ENCODE data around the gene PLCB4.
"Not testable (repeated sequence)": the region's sequence is repeated elsewhere in the genome, so short reads cannot be mapped to it uniquely, and the experiment has no call there.

The PLCB4 gene

DNA sequence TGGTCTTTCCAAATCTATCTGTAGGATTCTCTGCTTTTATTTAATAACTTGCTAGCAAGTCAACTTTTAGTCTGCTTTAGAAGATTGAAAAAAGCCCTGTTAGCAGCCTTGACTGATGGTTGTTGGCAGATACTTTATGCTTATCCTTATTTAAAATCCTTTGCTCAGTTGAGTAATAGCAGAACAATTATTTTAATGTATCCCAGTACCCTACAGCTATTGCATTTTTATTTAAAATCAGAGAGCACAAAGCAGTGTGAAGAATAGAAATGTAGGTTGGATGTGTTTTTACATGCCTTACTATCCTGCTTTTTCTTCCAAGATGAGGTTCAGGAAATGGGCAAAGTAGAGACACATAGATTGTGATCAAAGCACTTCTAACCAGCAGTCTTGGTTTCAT lies 298.4 kb downstream of the PLCB4 start:
- no peak for DNase-seq (ENCODE audit: low spot score)

DNA sequence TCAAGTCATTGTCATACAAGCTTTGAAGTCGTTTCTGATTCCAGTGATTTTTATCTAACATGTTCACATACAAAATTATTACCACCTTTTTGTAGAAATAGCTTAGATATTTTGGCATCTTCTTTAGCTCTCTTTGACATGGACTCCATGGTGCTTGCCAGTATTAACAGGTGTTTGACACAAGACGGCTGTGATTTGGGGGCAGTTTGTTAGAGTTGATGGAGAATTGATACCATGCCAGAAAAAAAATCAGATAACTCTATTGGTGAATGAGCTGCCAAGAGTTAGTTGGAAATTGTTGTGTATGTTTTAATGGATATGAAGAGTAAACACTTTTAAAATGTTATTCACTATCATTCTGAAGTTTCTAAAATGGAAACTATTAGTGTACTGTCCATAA lies 298.9 kb downstream of the PLCB4 start:
- DNase-seq (ENCODE audit: low spot score): no peak

DNA sequence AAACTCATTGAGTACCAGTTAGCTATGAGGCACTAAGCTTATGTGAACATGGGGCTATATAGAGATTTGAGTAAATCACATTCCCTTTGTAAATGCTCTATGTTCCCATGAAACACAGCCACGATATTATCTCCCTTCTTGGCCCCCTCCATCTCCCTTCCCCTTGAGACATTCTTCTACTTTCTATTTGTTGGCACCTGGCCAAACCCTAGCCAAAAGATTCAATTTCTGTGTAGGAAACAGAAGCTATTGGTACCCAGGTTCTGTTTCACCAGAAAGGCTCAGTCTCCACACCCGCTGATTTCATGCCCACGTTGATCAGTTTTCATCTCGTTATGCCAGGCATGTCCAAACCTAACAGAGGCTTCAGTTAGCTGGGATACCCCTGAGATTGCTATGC lies 300.0 kb downstream of the PLCB4 start:
- DNase-seq (ENCODE audit: low spot score): no peak

DNA sequence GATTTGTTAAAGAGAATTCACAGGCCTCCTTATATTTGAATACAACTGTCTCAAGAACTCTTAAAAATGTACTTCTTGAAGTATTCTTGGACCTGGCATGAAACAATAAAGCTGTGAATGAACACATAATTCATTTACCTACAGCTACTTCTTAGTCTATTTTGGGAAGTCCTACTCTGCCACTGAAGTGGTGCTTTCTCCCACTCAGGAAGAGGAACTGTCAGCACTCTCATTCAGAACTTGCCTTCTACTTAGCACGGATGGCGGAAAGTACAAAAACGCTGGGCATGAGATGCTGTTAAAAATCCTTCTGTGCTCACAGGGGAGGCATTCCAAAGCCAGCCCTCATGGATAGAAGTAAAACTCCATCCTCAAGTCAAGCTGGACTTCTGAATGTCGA lies 300.7 kb downstream of the PLCB4 start:
- DNase-seq (ENCODE audit: low spot score): no peak

DNA sequence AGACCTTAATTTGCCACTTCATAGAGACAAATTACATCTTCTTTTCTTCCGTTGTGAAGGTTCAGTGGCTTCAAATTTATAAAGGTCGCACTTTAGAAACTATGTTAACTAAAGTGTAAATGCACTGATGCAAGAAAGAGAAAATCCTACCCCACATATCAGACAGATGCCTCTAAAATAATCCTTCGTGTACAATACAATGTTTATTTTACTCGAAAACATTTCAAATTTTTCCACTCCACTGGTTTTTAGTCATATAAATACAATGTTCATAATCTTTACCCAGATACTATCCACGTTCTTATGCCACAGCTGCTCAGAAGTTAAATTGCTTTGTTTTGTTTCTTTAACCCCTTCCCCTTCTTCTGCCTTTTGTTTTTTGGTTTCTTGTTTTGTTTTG lies 305.2 kb downstream of the PLCB4 start:
- DNase-seq (ENCODE audit: low spot score): no peak

DNA sequence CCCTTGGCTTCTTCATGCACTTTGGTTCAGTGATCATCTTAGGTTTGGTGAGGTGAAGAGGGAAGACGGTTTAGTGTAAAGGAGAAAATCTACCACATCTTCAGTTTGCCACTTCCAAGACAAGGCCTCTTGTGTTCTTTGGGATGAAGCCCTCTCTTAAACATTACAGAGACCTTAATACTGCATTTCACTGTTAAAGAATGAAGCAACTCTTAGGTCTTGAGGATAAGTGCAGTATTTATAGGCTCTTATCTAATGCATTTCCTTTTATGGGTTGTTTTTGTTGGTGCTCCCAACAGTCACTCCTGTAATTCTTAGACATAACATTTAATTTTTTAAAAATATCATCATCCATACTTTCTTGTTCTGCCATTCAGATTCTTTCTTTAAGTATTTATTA lies 305.6 kb downstream of the PLCB4 start:
- DNase-seq (ENCODE audit: low spot score): no peak

DNA sequence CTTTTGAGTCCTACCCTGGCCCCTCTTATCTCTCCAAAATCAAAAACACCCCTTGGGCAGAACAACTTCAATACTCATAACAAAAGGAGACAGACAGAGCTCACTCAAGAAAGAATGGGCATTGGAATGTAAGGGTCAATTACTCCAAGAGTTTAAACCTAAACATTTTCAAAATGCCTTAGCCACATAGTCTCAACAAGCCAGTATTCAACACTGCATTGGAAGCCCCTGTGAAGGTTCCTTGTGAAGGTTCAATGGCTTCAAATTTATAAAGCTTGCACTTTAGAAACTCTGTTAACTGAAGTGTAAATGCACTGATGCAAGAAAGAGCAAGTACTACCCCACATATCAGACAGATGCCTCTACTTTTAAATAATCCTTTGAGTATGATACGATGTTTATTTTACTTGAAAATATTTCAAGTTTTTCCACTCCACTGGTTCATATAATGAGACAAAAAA lies 306.4 kb downstream of the PLCB4 start:
- DNase-seq (ENCODE audit: low spot score): no peak

DNA sequence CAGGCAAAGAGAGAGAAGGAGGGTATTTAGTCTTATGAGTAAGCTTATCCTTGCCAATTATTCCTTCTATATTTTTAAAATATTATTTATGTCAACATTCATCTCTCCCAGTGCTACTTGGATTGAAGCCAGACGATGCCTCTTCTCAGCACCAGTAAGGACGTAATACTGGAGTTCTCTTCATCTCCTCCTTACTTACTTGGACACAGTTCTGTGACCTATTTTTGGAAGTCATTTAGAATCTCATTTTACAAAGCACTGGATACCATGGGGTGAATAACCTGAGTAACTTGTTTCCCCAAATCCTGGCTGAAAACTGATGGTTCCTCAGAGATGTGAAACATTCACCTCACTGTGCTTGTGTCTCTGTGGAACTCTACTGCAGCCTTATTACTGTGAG lies 308.1 kb downstream of the PLCB4 start:
- no peak for DNase-seq (ENCODE audit: low spot score)

DNA sequence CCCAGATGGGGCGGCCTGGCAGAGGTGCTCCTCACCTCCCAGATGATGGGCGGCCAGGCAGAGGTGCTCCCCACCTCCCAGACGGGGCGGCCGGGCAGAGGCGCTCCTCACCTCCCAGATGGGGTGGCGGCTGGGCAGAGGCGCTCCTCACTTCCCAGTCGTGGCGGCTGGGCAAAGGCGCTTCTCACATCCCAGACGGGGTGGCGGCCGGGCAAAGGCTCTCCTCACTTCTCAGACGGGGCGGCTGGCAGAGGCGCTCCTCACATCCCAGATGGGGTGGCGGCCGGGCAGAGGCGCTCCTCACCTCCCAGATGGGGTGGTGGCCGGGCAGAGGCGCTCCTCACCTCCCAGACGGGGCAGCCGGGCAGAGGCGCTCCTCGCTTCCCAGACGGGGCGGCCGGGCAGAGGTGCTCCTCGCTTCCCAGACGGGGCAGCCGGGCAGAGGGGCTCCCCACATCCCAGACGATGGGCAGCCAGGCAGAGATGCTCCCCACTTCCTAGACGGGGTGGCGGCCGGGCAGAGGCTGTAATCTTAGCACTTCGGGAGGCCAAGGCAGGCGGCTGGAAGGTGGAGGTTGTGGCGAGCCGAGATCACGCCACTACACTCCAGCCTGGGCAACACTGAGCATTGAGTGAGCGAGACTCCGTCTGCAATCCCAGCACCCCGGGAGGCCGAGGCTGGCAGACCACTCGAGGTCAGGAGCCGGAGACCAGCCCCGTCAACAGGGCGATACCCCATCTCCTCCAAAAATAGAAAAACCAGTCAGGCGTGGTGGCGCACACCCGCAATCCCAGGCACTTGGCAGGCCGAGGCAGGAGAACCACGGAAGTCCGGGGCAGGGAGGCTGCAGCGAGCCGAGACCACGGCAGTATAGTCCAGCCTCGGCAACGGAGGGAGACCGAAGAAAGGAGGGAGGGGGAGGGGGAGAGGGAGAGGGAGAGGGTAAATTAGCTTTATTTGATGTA lies 316.7 kb downstream of the PLCB4 start:
- DNase-seq (ENCODE audit: low spot score): not testable (repeated sequence)

DNA sequence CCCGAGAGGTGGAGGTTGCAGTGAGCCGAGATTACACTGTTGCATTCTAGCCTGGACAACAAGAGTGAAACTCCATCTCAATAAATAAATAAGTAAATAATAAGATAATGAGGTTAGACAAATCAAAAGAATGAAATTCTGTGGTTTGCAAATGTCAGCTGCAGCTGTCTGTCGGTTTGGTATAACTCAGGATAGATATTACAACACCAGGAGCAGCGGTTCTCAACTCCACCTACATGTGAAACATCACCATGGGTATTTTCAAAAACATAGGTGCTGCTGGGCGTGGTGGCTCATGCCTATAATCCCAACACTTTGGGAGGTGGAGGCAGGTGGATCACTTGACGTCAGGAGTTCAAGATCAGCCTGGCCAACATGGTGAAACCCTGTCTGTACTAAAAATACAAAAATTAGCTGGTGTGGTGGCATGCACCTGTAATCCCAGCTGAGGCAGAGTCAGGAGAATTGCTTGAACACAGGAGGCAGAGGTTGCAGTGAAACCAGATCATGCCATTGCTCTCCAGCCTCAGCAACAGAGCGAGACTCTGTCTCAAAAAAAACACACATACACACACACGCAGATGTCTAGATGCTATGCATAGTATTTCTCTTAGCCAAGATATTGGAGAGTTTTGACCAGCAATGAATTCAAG lies 319.4 kb downstream of the PLCB4 start:
- DNase-seq (ENCODE audit: low spot score): no peak

DNA sequence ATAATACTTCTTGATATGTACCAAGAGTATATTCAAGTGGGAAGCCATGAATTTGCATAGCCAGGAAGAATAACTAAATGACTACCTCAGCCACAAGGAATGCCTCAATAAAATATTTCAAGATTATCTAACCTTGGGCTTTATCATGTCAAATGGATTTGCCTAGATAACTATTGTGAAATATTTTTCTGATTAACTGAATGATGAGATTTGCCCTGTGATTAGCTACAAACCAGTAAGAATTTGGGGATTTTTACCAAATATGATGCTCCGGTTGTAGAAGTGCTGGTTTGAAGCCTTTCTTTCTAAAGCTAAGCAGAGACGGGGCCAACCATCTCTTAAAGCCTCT lies 319.9 kb downstream of the PLCB4 start:
- DNase-seq (ENCODE audit: low spot score): no peak

DNA sequence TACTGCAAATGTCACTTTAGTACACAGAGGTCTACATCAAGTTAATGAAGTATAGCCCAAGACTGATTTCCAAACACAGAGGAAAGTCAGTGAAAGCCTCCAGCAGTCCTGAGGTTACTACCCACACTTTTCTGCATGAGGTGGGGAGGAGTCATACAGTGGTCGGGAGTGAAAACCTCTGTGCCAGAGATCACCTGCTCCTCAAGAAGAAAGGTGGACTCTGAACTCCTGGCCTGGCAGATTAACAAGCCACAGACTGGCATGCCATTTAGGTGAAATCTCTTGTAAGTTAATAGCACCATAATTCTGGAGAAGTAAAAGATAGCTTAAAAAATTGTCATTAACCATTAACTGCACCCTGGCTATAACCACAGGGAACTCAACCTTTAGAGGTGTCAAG lies 320.5 kb downstream of the PLCB4 start:
- DNase-seq (ENCODE audit: low spot score): no peak

DNA sequence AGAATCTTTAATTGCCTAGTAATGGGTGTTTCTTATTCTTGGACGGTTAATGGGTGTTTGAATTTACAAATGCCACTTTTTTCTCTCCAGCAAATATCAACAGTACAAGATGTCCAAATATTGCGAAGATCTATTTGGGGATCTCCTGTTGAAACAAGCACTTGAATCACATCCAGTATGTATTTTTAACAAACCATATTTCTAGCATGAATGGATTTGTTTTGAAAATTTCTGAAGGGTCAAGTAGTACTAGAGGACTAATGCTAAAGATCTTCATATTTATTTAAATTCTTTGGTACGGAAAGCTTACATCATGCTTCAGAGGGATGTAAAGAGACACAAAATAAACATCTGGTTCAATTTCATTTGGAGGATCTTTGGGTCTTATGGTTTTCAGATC lies 321.6 kb downstream of the PLCB4 start:
- no peak for DNase-seq (ENCODE audit: low spot score)

DNA sequence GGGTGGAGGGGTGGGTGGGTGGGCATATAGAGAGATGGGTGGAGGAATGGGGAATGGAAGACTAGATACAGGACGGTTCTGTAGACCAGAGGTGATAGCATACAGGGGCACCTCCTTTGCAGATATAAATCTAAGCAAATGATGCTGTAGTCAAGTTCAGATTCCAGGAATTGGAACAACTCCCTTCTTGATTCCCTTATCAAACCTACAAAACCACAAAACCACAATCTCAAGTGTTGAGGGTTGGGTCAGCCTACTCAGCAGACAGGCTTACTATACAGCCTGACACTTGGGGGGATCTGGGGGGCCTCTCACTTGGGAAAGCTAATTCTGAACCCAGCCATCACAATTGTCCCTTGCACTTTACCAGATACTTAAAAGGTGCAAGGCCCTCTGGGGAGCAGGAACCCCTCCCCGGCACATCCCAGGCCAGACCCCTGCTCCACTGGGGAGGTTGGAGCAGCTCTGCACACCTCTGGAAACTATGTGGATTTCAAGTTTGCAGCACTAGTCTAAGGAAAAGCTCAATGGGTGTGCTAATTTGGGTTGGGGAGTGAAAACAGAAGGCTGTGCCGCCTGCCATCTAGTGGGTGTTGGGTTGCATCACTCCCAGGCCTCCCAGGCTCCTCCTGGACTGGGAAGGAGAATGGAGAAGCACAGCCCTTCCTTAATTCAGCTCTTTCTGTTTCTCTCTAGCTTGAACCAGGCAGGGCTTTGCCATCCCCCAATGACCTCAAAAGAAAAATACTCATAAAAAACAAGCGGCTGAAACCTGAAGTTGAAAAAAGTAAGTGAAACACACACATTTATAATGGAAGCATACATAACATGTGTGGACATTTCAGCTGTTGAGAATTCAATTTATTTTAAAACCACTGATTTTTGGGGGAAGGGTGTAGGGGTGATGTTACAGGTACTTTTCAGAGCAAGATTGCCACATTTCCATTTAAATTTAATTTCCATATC lies 324.3 kb downstream of the PLCB4 start:
- DNase-seq (ENCODE audit: low spot score): peak; percentile 41

DNA sequence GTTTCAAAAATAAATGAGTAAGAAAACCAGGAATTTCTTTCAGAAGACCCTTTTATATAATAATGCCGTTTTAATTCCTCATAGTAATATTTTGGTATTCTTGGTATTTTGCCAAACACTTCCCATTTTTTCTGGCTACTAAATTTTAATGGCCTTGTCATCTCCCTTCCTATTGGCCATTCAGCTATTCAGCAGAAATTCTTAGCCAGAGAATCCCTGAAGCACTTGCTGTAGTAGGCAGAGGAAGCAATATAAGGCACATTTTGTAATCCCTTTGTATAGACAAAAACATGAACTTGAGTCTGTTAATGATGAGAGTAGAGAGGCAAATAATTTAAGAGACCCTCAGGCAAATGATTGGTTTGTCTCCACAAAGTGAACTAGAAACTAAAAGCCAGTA lies 327.1 kb downstream of the PLCB4 start:
- DNase-seq (ENCODE audit: low spot score): no peak

DNA sequence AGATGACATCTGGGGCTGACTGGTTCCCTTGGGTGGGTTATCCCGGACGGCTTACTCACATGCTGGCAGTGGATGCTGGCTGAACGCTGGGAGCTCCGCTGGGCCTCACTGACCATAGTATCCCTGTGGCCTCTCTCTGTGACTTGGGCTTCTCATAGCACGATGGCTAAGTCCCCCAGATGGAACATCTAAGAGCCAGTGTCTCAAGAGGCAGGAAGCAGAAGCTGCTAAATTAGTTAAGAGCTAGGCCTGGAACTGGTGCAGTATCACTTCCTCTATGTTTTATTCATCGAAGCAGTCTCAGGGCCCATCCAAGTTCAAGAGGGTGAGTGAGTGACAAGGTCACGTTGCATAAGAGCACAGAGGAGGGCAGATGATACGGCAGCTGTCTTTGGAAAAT lies 329.0 kb downstream of the PLCB4 start:
- DNase-seq (ENCODE audit: low spot score): peak; percentile 60

DNA sequence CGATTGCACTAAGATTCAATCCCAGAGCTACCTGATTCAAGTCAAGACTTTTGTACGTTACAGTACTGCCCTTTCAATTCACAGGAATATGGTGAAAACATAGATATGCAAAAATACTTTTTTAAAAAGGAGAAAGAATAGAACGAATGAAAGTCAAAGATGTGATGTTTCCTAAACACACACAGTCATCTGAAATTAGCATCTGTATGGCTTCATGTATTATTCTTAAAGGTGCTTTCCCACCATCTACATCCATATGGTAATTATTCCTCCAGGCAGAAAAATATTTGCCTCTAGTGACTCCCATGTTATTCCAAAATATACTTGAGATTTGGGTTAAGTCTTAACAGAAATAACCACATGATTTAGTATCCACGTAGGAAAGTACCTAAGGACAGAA lies 330.0 kb downstream of the PLCB4 start:
- DNase-seq (ENCODE audit: low spot score): no peak

DNA sequence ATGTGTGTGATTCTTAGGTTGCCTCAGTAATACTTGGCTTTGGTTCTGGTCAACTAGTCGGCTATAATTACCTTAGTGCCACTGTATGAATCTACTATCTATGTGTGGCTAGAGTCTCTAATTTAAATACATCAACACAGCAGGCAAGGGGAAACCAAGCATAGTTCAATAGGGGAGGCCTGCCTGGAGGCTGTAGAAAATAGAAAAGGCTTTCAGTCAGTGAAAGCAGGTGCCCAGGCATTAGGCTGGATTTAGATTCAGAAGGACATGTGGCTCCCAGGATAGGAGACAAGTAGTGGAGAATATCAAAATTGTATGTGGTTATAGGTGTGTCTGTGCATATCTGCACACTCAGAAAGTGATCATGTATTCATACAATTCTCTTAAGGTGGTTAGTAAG lies 330.4 kb downstream of the PLCB4 start:
- no peak for DNase-seq (ENCODE audit: low spot score)

DNA sequence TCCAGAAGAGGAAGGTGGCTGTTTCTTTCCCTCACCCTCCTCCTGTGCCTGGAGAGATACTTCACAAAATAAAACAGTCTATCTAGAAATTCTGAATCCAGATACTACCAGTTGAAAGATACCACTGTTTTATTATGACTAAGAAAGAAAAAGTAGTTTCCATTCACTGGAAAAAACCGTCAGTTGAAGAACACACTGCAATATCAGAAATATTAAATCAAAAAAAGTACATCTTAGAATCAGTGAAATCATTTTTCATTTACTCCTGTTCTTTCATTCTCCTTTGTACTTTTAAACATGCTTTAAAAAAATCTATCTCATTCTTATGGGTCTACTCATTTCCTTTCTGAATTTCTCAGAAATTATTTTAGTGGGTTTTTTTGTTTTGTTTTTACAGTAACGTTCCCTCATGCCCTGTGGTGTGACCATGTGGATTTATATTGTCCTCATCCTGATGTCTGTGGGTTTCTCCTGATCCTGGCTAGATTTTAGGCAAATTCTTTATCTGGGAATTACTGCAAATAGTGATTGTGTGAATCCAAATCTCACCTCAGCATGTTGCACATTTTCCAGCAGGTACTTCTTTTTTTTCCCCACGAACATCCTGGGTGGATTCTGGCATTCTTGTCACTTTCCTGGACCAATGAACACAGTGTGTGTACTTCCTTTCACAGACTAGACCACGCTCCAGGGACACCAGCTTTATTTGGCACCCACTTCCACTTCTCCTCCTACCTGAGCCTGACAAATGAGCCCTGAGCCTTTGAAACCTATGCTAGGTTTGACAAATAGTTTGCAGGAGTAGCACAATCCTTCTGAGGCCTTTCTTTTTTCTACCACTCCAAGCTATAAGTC lies 331.5 kb downstream of the PLCB4 start:
- DNase-seq (ENCODE audit: low spot score): no peak

DNA sequence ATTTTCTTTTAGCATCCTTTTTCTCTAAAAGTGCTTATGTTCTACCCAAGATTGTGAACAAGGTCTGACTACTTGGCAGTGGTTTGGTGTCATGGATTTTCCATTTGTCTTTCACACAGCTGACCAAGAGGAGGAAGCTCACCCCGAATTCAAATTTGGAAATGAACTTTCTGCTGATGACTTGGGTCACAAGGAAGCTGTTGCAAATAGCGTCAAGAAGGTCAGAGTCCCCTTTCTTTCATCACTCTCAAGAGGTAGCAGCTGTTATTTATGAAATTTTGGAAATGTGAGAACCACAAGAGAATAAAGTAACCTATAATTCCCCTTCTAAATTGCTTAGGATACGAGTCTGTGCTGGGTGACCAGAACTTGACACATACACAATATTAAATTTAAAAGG lies 332.5 kb downstream of the PLCB4 start:
- DNase-seq (ENCODE audit: low spot score): no peak

DNA sequence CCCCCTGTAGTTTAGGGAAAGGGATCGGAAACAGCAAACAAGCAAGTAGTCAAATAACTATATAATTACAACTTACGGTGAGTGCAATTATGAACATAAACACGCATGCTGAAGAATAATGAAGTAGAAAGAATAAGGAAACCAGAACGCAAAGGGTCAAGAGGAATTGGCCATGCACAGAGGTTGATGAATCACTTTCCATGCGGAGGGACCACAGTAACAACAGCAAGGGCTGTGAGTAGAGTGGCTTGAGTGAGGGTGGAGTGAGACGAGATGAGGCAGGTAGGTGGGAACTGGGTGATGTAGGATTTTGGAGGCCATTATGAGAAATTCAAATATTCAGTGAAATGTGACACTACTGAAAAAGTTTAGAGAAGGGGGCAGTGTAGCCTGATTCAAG lies 333.3 kb downstream of the PLCB4 start:
- DNase-seq (ENCODE audit: low spot score): no peak

Measured in globus pallidus (tissue), 1 donor.